Endothelial cell of umbilical vein (primary cell): Measurements from ENCODE around the gene CDKL2. TPM values are rescaled to one million over a fixed set of nuclear protein-coding genes. Genes with fewer than 3 reads are reported as not detected.

ENCODE experiments used
- BruUV-seq: library from RNA; stranded (reverse); fragments of 400-500 nt; replicated peaks from 2 replicates; lab custom pipeline; 2021; lab: Mats Ljungman, UMichigan
- CTCF ChIA-PET: fragments of 300-600, 350-600 bp; sonication (Branson Sonifier 250); formaldehyde crosslinking; loops from one replicate; lab custom pipeline; 2021; ENCODE audit warnings: antibody characterized with exemption, inconsistent platforms; lab: Charles Lee
- POLR2A ChIA-PET: fragments of 300-600, 350-600 bp; sonication (Branson Sonifier 250); formaldehyde crosslinking; loops from one replicate; lab custom pipeline; 2021; ENCODE audit warnings: antibody characterized with exemption, inconsistent platforms; lab: Charles Lee
- DNase-seq: peaks from one replicate; pipeline ENCODE4 v3.0.0-alpha.2; 2011; ENCODE audit warnings: low read depth, low spot score
- FAIRE-seq: peaks from 2 replicates; lab custom pipeline; 2011; peaks lifted over from hg19 to GRCh38; lab: Jason Lieb, UNC
- H2AFZ ChIP-seq: 2 replicates; pipeline ENCODE4 v1.6.0; 2012; ENCODE audit warnings: low read depth, low read length, control low read depth, inconsistent platforms
- H3K27ac ChIP-seq: 2 replicates; pipeline ENCODE4 v1.5.1; 2011; ENCODE audit warnings: low read depth, mild to moderate bottlenecking, control low read depth, low read length, moderate library complexity; ENCODE audit not compliant: insufficient read depth
- H3K27me3 ChIP-seq, 2 experiments: 2 replicates each; pipeline versions ENCODE4 v1.6.0 to v1.6.1; 2011; ENCODE audit warnings: low read length in 2 of 2, mixed read lengths in 1 of 2; ENCODE audit not compliant: control insufficient read depth in 2 of 2, insufficient read depth in 2 of 2
- H3K36me3 ChIP-seq, 2 experiments: 2 replicates in 1 of 2; 3 replicates in 1 of 2; pipeline ENCODE4 v1.5.1; 2011; ENCODE audit warnings: low read length in 2 of 2, mild to moderate bottlenecking in 1 of 2, moderate library complexity in 1 of 2; ENCODE audit not compliant: control insufficient read depth in 2 of 2, insufficient read depth in 2 of 2; ENCODE audit errors: extremely low read depth in 1 of 2
- H3K4me1 ChIP-seq: 3 replicates; pipeline ENCODE4 v1.5.1; 2011; ENCODE audit warnings: mild to moderate bottlenecking, low read length; ENCODE audit not compliant: control insufficient read depth, insufficient read depth; ENCODE audit errors: extremely low read depth
- H3K4me2 ChIP-seq: 2 replicates; pipeline ENCODE4 v1.6.1; 2011; ENCODE audit warnings: low read length, control low read depth, mixed read lengths; ENCODE audit not compliant: insufficient read depth
- H3K4me3 ChIP-seq, 3 experiments: fragments of 200-600 bp in 1 of 3; sonication (generic), shearing (Covaris generic) in 1 of 3; replicated peaks in 1 of 3; 2 replicates each; pipeline ENCODE4 v1.5.1; 2011 to 2016; ENCODE audit warnings: control low read depth in 3 of 3, low read length in 3 of 3, mild to moderate bottlenecking in 2 of 3, inconsistent platforms in 1 of 3, low read depth in 1 of 3, moderate library complexity in 1 of 3; ENCODE audit not compliant: insufficient read depth in 1 of 3
- H3K79me2 ChIP-seq: 2 replicates; pipeline ENCODE4 v1.6.0; 2012; ENCODE audit warnings: low read length, inconsistent platforms; ENCODE audit not compliant: control insufficient read depth, insufficient read depth
- H3K9ac ChIP-seq: replicated peaks from 2 replicates; pipeline ENCODE3; 2011; ENCODE audit warnings: low read length, control low read depth; ENCODE audit not compliant: insufficient read depth; ENCODE audit errors: extremely low read depth
- H3K9me1 ChIP-seq: replicated peaks from 3 replicates; pipeline ENCODE4 v1.6.0; 2011; ENCODE audit warnings: mild to moderate bottlenecking, low read length; ENCODE audit not compliant: control insufficient read depth, insufficient read depth; ENCODE audit errors: extremely low read depth
- H3K9me3 ChIP-seq: replicated peaks from 2 replicates; pipeline ENCODE4 v1.5.1; 2012; ENCODE audit warnings: low read length, inconsistent platforms; ENCODE audit not compliant: control insufficient read depth, insufficient read depth
- H4K20me1 ChIP-seq: replicated peaks from 2 replicates; pipeline ENCODE3; 2011; ENCODE audit warnings: mild to moderate bottlenecking, low read length; ENCODE audit not compliant: control insufficient read depth, insufficient read depth; ENCODE audit errors: extremely low read depth
- EZH2 ChIP-seq: IDR thresholded peaks from 2 replicates; pipeline ENCODE4 v1.6.1; 2012; ENCODE audit warnings: borderline replicate concordance, low read depth, mild to moderate bottlenecking, moderate library complexity, low read length, inconsistent platforms; ENCODE audit not compliant: severe bottlenecking
- FOS ChIP-seq: IDR thresholded peaks from 2 replicates; pipeline ENCODE4 v1.6.1; 2011; ENCODE audit warnings: mild to moderate bottlenecking, low read length, moderate library complexity, borderline replicate concordance; ENCODE audit not compliant: insufficient read depth
- GATA2 ChIP-seq: IDR thresholded peaks from 2 replicates; pipeline ENCODE4 v1.7.0; 2011; ENCODE audit warnings: low read depth, mild to moderate bottlenecking, moderate library complexity, mixed read lengths, low read length; ENCODE audit not compliant: insufficient read length, insufficient read depth
- JUN ChIP-seq: IDR thresholded peaks from 2 replicates; pipeline ENCODE4 v1.6.1; 2011; ENCODE audit warnings: borderline replicate concordance, low read depth; ENCODE audit not compliant: insufficient read length, insufficient read depth
- MYC ChIP-seq: IDR thresholded peaks from one replicate; pipeline ENCODE4 v1.6.1; 2011; ENCODE audit warnings: mild to moderate bottlenecking, low read depth, low read length
- POLR2A ChIP-seq: IDR thresholded peaks from 2 replicates; pipeline ENCODE4 v1.6.1; 2012; ENCODE audit warnings: low read depth, mild to moderate bottlenecking, control low read depth, low read length
- POLR2AphosphoS5 ChIP-seq: IDR thresholded peaks from 2 replicates; pipeline ENCODE4 v1.6.1; 2012; ENCODE audit warnings: low read depth, mild to moderate bottlenecking, control low read depth, low read length, moderate library complexity; ENCODE audit not compliant: insufficient read depth
- dilution Hi-C: fragments of 300-500 bp; cut with MboI; formaldehyde crosslinking; loops from one replicate; pipeline ENCODE4 v1.15.0; 2019; ENCODE audit warnings: low sequenced_read_pairs; ENCODE audit not compliant: extremely low pct_ligation_motif_present
- intact Hi-C: fragments of 100-400 bp; cut with micrococcal nuclease; formaldehyde crosslinking; loops from one replicate; pipeline ENCODE4 v1.10.0; 2022
- polyA plus RNA-seq, 4 experiments: library from polyadenylated mRNA; depleted of rRNA in 3 of 4; stranded (reverse) in 3 of 4; unstranded in 1 of 4; fragments of >200 nt; gene quantifications; 2 replicates each; pipeline versions ENCODE4 v1.2.1 to v1.2.3, GENCODE V29; 2011 to 2012; ENCODE audit warnings: missing spikeins in 1 of 4
- total RNA-seq: library from RNA; stranded (reverse); gene quantifications from 2 replicates; pipeline ENCODE4 v1.2.3, GENCODE V29; 2021
- TF ChIP-seq, protein P1 (sequence below): IDR thresholded peaks from 2 replicates; pipeline ENCODE4 v1.6.1; 2011; ENCODE audit not compliant: insufficient read depth, insufficient read length
- TF ChIP-seq, protein P2 (sequence below), 2 donors: IDR thresholded peaks; 1 replicate in 1 of 2; 2 replicates in 1 of 2; pipeline ENCODE4 v1.5.1; 2011; ENCODE audit warnings: low read length in 2 of 2, mild to moderate bottlenecking in 2 of 2, moderate library complexity in 2 of 2, control low read depth in 1 of 2, inconsistent platforms in 1 of 2, low read depth in 1 of 2; ENCODE audit not compliant: insufficient read depth in 1 of 2; ENCODE audit errors: extremely low read depth in 1 of 2

CDKL2 gene
- total and polyA plus RNA-seq, 2 donors (not counting 3 experiments of a cell fraction or from before 2014, with no cell fraction given), result 0.23 to 0.55 TPM

DNA sequence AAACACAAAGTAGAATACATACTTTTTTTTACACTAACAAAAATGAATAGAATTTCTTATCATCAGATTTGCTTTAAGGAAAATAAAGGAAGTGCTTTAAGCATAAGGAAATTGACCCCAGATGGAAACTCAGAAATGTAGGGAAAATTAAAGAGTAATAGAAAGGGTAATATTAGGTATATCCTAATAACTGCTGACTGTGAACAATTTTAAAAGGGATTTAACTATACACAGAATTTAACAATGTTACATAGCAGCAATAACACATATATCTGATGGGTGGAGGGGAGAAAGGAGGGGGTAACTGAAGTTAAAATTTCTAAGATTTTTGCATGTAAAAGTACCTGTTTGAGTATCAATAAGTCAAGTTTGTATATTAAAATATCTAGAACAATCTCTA lies 8.6 kb downstream of the CDKL2 start:
- H3K27ac ChIP-seq, result no peak overlapping the region
- H3K79me2 ChIP-seq, result no peaks in the 10 kb centered on the region
- no peak for FAIRE-seq
- H3K27me3 ChIP-seq, result no peaks in the 10 kb centered on the region
- dilution Hi-C loops, result no loop called here
- intact Hi-C loops, result no loop called here
- H3K36me3 ChIP-seq, result no peaks in the 10 kb centered on the region
- TF ChIP-seq JUN, result no peak
- TF ChIP-seq, protein P1, sequence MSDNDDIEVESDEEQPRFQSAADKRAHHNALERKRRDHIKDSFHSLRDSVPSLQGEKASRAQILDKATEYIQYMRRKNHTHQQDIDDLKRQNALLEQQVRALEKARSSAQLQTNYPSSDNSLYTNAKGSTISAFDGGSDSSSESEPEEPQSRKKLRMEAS, result no peak
- TF ChIP-seq EZH2, result no peak
- TF ChIP-seq POLR2AphosphoS5, result no peak
- H3K9me1 ChIP-seq, result no peaks in the 10 kb centered on the region
- BruUV-seq, result no TSS peak
- DNase-seq, result no peak
- no peak overlapping the region for H2AFZ ChIP-seq
- H4K20me1 ChIP-seq, result no peaks in the 10 kb centered on the region
- no peak overlapping the region for H3K9ac ChIP-seq
- no peak overlapping the region for H3K4me3 ChIP-seq
- H3K4me2 ChIP-seq, result no peak overlapping the region
- POLR2A ChIA-PET, result no interaction called here
- CTCF ChIA-PET, result no interaction called here
- no peaks in the 10 kb centered on the region for H3K4me1 ChIP-seq
- H3K9me3 ChIP-seq, result no peaks in the 10 kb centered on the region

DNA sequence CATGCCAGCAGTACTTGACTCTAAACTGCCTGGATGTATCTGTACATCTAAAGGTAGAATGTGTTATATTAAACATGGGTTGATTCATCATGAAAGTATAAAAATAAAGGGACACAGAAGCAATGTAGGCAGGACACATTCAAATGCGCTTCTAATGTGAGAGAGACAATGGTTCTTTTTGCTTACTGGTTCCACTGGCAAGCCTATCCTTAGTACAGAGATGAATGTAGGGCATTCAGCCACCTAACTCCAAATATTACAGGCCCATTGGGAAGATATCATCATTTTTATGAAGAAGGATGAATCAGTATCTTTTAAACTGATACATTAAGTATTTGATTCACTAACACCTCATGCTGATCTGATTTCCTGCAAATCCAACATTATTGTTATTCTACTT lies 18.0 kb downstream of the CDKL2 start:
- no peaks in the 10 kb centered on the region for H3K4me1 ChIP-seq
- DNase-seq (no peak), FAIRE-seq (no peak)
- H3K4me2 ChIP-seq, result no peak overlapping the region
- H3K9ac ChIP-seq, result no peak overlapping the region
- no peak overlapping the region for H3K27ac ChIP-seq
- no peaks in the 10 kb centered on the region for H3K27me3 ChIP-seq
- intact Hi-C loops, result no loop called here
- H2AFZ ChIP-seq, result no peak overlapping the region
- no peak overlapping the region for H3K4me3 ChIP-seq
- no peaks in the 10 kb centered on the region for H3K36me3 ChIP-seq
- no TSS peak for BruUV-seq
- dilution Hi-C loops, result no loop called here
- ChIA-PET CTCF (no interaction called here), POLR2A (no interaction called here)
- no peaks in the 10 kb centered on the region for H3K79me2 ChIP-seq
- no peak for TF ChIP-seq POLR2A
- TF ChIP-seq GATA2, result no peak
- TF ChIP-seq, protein P2, sequence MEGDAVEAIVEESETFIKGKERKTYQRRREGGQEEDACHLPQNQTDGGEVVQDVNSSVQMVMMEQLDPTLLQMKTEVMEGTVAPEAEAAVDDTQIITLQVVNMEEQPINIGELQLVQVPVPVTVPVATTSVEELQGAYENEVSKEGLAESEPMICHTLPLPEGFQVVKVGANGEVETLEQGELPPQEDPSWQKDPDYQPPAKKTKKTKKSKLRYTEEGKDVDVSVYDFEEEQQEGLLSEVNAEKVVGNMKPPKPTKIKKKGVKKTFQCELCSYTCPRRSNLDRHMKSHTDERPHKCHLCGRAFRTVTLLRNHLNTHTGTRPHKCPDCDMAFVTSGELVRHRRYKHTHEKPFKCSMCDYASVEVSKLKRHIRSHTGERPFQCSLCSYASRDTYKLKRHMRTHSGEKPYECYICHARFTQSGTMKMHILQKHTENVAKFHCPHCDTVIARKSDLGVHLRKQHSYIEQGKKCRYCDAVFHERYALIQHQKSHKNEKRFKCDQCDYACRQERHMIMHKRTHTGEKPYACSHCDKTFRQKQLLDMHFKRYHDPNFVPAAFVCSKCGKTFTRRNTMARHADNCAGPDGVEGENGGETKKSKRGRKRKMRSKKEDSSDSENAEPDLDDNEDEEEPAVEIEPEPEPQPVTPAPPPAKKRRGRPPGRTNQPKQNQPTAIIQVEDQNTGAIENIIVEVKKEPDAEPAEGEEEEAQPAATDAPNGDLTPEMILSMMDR (IDR thresholded peaks at IDR 0.05; ENCODE audit: extremely low read depth in 1 of 2, insufficient read depth in 1 of 2, low read depth in 1 of 2, low read length in 2 of 2), result no peak
- TF ChIP-seq EZH2, result no peak
- no peak for TF ChIP-seq FOS
- TF ChIP-seq, protein P1, result no peak
- TF ChIP-seq POLR2AphosphoS5, result no peak
- no peak for TF ChIP-seq JUN
- no peak for TF ChIP-seq MYC
- no peaks in the 10 kb centered on the region for H3K9me1 ChIP-seq
- no peaks in the 10 kb centered on the region for H3K9me3 ChIP-seq
- H4K20me1 ChIP-seq, result no peaks in the 10 kb centered on the region
